CD4-positive, alpha-beta T cell treated with Interleukin-10 for 1 hour (primary cell): ENCODE measurements around the gene PEAK3.

Source experiments
- DNase-seq: peaks from one replicate; pipeline ENCODE4 v3.0.0-alpha.2; 2020

The PEAK3 gene

GRCh38 chr19:2282062-2282861 is at the start of gene PEAK3:
PEAK3 (minus strand) TSS chr19:2282175; CDS start chr19:2280931, 1,244 bp downstream.
- peak; percentile 51 for DNase-seq

GRCh38 chr19:2330632-2331284 is 48.8 kb upstream of the PEAK3 start:
- no peak for DNase-seq

GRCh38 chr19:2330255-2330631 is 48.3 kb upstream of the PEAK3 start:
- DNase-seq, result no peak

- DNase-seq, result no peak
These were observed 47.5 kb upstream of the PEAK3 start for GRCh38 chr19:2329501-2329916.

- no peak for DNase-seq
These were observed 47.1 kb upstream of the PEAK3 start for GRCh38 chr19:2329149-2329478.

GRCh38 chr19:2328401-2329148 is 46.6 kb upstream of the PEAK3 start, which contains the start of the genes LSM7 and SPPL2B:
LSM7 (minus strand) TSS chr19:2328586; CDS start chr19:2328566, 20 bp downstream.
SPPL2B (plus strand) TSS chr19:2328684; CDS start chr19:2328710, 26 bp downstream.
- peak; percentile 95 for DNase-seq

GRCh38 chr19:2327773-2328400 is 45.9 kb upstream of the PEAK3 start:
- DNase-seq, result peak; percentile 80

- no peak for DNase-seq
These were observed 44.9 kb upstream of the PEAK3 start for GRCh38 chr19:2326699-2327360.

- no peak for DNase-seq
These were observed 43.5 kb upstream of the PEAK3 start for GRCh38 chr19:2325281-2326046.

- DNase-seq, result no peak
These were observed 42.4 kb upstream of the PEAK3 start for GRCh38 chr19:2324220-2324948.

GRCh38 chr19:2323707-2324106 is 41.7 kb upstream of the PEAK3 start:
- no peak for DNase-seq

GRCh38 chr19:2321565-2322283 is 39.7 kb upstream of the PEAK3 start:
- no peak for DNase-seq

- DNase-seq, result no peak
These were observed 39.0 kb upstream of the PEAK3 start for GRCh38 chr19:2320939-2321338.

- DNase-seq, result no peak
These were observed 38.1 kb upstream of the PEAK3 start for GRCh38 chr19:2320049-2320448.

GRCh38 chr19:2319551-2319950 is 37.6 kb upstream of the PEAK3 start:
- DNase-seq, result no peak

- DNase-seq, result no peak
These were observed 36.9 kb upstream of the PEAK3 start for GRCh38 chr19:2318923-2319322.

GRCh38 chr19:2317756-2318155 is 35.8 kb upstream of the PEAK3 start:
- no peak for DNase-seq

- no peak for DNase-seq
These were observed 35.3 kb upstream of the PEAK3 start for GRCh38 chr19:2317300-2317699.

- peak; percentile 43 for DNase-seq
These were observed 33.9 kb upstream of the PEAK3 start for GRCh38 chr19:2315818-2316353.
